T-helper 1 cell treated with Interleukin-12 subunit alpha and Interleukin-12 subunit beta and Interleukin-4 antibody, amounts not matched to agents 30 ng/mL and 1 ng/mL, for 36 hours (primary cell): Measurements from ENCODE around the gene TLCD3B. TPM values are rescaled to one million over a fixed set of nuclear protein-coding genes. Genes with fewer than 3 reads are reported as not detected.

Experiments used
- intact Hi-C: fragments of 100-400 bp; cut with micrococcal nuclease; formaldehyde crosslinking; loops from one replicate; pipeline ENCODE4 v1.15.1; 2024
- total RNA-seq: library from RNA; stranded (reverse); gene quantifications from 2 replicates; pipeline ENCODE4 v1.2.3, GENCODE V29; 2022

The TLCD3B gene
- total RNA-seq, 1 donor from 2014 or later: 1.4 TPM

- intact Hi-C loops: loop anchor here (1.0 to 10.0 kb wide), 2 partner anchors 98 to 679 kb away; partner anchors contain the start of genes FBRS and PRR14
These were observed 55.1 kb downstream of the TLCD3B start for GRCh38 chr16:29975811-29976511.

- intact Hi-C loops: loop anchor here (10.0 kb wide), 1 partner anchor 680 kb away; the partner anchor contains the start of genes FBRS and PRR14
These were observed 55.9 kb downstream of the TLCD3B start for GRCh38 chr16:29975134-29975538.

Other genes with a start within 250 kb of the TLCD3B start
- 129 and 133 TPM in 2 replicates for gene KIF22, start 240.5 kb downstream of the TLCD3B start, total RNA-seq
- gene MAZ, start 224.7 kb downstream of the TLCD3B start, total RNA-seq: 353 and 357 TPM in 2 replicates
- 0.61 and 0.91 TPM in 2 replicates for gene PRRT2, start 219.1 kb downstream of the TLCD3B start, total RNA-seq
- gene PAGR1, start 215.1 kb downstream of the TLCD3B start, total RNA-seq: 24.3 and 24.8 TPM in 2 replicates
- gene MVP, start 210.8 kb downstream of the TLCD3B start, total RNA-seq: 263 and 268 TPM in 2 replicates
- 68.7 and 75.4 TPM in 2 replicates for gene CDIPT, start 168.0 kb downstream of the TLCD3B start, total RNA-seq
- gene SEZ6L2, start 131.7 kb downstream of the TLCD3B start, total RNA-seq: 0.07 TPM in 2 replicates
- 0.17 and 0.32 TPM in 2 replicates for gene ASPHD1, start 130.8 kb downstream of the TLCD3B start, total RNA-seq
- gene KCTD13, start 105.0 kb downstream of the TLCD3B start, total RNA-seq: 42.2 and 48.4 TPM in 2 replicates
- 46.1 and 54.0 TPM in 2 replicates for gene TMEM219, start 69.2 kb downstream of the TLCD3B start, total RNA-seq
- gene TAOK2, start 57.4 kb downstream of the TLCD3B start, total RNA-seq: 39.8 and 41.5 TPM in 2 replicates
- gene HIRIP3, start 35.7 kb downstream of the TLCD3B start, total RNA-seq: 35.8 and 36.9 TPM in 2 replicates
- 98.2 and 112 TPM in 2 replicates for gene INO80E, start 35.0 kb downstream of the TLCD3B start, total RNA-seq
- not detected in 2 replicates for gene DOC2A, start 20.2 kb downstream of the TLCD3B start, total RNA-seq
- not detected in 2 replicates for gene C16orf92, start 8.1 kb downstream of the TLCD3B start, total RNA-seq
- 1,204 and 1,207 TPM in 2 replicates for gene ALDOA, start 34.5 kb upstream of the TLCD3B start, total RNA-seq
- gene PPP4C, start 44.7 kb upstream of the TLCD3B start, total RNA-seq: 147 and 149 TPM in 2 replicates
- 0.54 and 0.68 TPM in 2 replicates for gene TBX6, start 60.7 kb upstream of the TLCD3B start, total RNA-seq
- 49.2 and 51.4 TPM in 2 replicates for gene YPEL3, start 64.9 kb upstream of the TLCD3B start, total RNA-seq
- 7.6 and 11.2 TPM in 2 replicates for gene GDPD3, start 82.3 kb upstream of the TLCD3B start, total RNA-seq
- 65.5 and 68.9 TPM in 2 replicates for gene MAPK3, start 91.9 kb upstream of the TLCD3B start, total RNA-seq
- gene CORO1A, start 152.3 kb upstream of the TLCD3B start, total RNA-seq: 1,802 and 1,829 TPM in 2 replicates
- 183 and 188 TPM in 2 replicates for gene BOLA2B, start 162.4 kb upstream of the TLCD3B start, total RNA-seq
- gene SLX1A, start 162.6 kb upstream of the TLCD3B start, total RNA-seq: 57.3 and 64.3 TPM in 2 replicates
- 29.2 and 31.7 TPM in 2 replicates for gene SULT1A3, start 168.0 kb upstream of the TLCD3B start, total RNA-seq
- 10.8 and 19.5 TPM in 2 replicates for gene NPIPB13, start 217.2 kb upstream of the TLCD3B start, total RNA-seq